GM12865 (cell line): Measurements from ENCODE around the gene SCNN1B.
"Not testable (repeated sequence)": the region's sequence is repeated elsewhere in the genome, so short reads cannot be mapped to it uniquely, and the experiment has no call there.

Experiments used
- DNase-seq: peaks from one replicate; pipeline ENCODE4 v3.0.0; 2010; ENCODE audit warnings: low read depth
- H3K4me3 ChIP-seq: 2 replicates; pipeline ENCODE4 v1.5.1; 2011; ENCODE audit warnings: mild to moderate bottlenecking, low read depth, low read length, control low read depth
- CTCF ChIP-seq: IDR thresholded peaks from 2 replicates; pipeline ENCODE4 v1.5.1; 2011; ENCODE audit warnings: low read length, control low read depth, low read depth, inconsistent platforms; ENCODE audit not compliant: insufficient read depth; ENCODE audit errors: missing control alignments

The SCNN1B gene

GRCh38 chr16:23298290-23298915 is 3.7 kb upstream of the SCNN1B start:
- TF ChIP-seq CTCF = no peak
- no peak for DNase-seq

GRCh38 chr16:23299815-23300214 is 2.3 kb upstream of the SCNN1B start:
- DNase-seq = not testable (repeated sequence)

More at GRCh38 chr16:23298290-23298915, 3.7 kb upstream of the SCNN1B start:
- no peak overlapping the region for H3K4me3 ChIP-seq

GRCh38 chr16:23301251-23302044 is 654 bp upstream of the SCNN1B start:
- no peak for TF ChIP-seq CTCF
- DNase-seq = no peak
- H3K4me3 ChIP-seq = peak overlapping the region; percentile 49

More at GRCh38 chr16:23299815-23300214, 2.3 kb upstream of the SCNN1B start:
- not testable (repeated sequence) for H3K4me3 ChIP-seq

- DNase-seq = no peak
- no peak overlapping the region for H3K4me3 ChIP-seq
- TF ChIP-seq CTCF = no peak
These were observed 1.6 kb downstream of the SCNN1B start for GRCh38 chr16:23303685-23304084.

GRCh38 chr16:23304620-23305019 is 2.5 kb downstream of the SCNN1B start:
- no peak overlapping the region for H3K4me3 ChIP-seq
- DNase-seq = no peak
- TF ChIP-seq CTCF = no peak

- no peak overlapping the region for H3K4me3 ChIP-seq
- TF ChIP-seq CTCF = no peak
- no peak for DNase-seq
These were observed 4.3 kb downstream of the SCNN1B start for GRCh38 chr16:23306199-23307100.

- no peak overlapping the region for H3K4me3 ChIP-seq
- TF ChIP-seq CTCF = no peak
- DNase-seq = no peak
These were observed 8.1 kb downstream of the SCNN1B start for GRCh38 chr16:23310217-23310616.
